Gastroesophageal sphincter (tissue), 4 donors: ENCODE results near the gene TRIM8. TPM values are rescaled to one million over a fixed set of nuclear protein-coding genes. Genes with fewer than 3 reads are reported as not detected.

Source experiments
- ATAC-seq: fragments of 150-250 bp; one replicate; pipeline ENCODE4 v1.9.1; 2016; ENCODE audit warnings: mild to moderate bottlenecking, moderate library complexity
- H3K27ac ChIP-seq, 4 donors: fragments of 200-600 bp; sonication (generic) in 3 of 4; 1 replicate in 3 of 4; 2 replicates in 1 of 4; pipeline ENCODE4 v1.5.1; 2016 to 2019
- H3K27me3 ChIP-seq: fragments of 200-600 bp; sonication (generic); one replicate; pipeline ENCODE4 v1.5.1; 2019
- H3K36me3 ChIP-seq, 2 donors: fragments of 200-600 bp; sonication (generic); one replicate each; pipeline ENCODE4 v1.5.1; 2019; ENCODE audit warnings: control low read depth in 1 of 2
- H3K4me1 ChIP-seq, 3 donors: fragments of 200-600 bp; sonication (generic); 1 replicate in 2 of 3; 2 replicates in 1 of 3; pipeline ENCODE4 v1.5.1; 2016 to 2019; ENCODE audit warnings: control low read depth in 2 of 3
- H3K4me3 ChIP-seq, 2 donors: fragments of 200-600 bp; sonication (generic); one replicate each; pipeline ENCODE4 v1.5.1; 2019; ENCODE audit warnings: mild to moderate bottlenecking in 1 of 2, moderate library complexity in 1 of 2
- H3K9me3 ChIP-seq, 3 donors: fragments of 200-600 bp; sonication (generic); one replicate each; pipeline ENCODE4 v1.5.1; 2017 to 2019; ENCODE audit warnings: control low read depth in 2 of 3
- CTCF ChIP-seq, 4 experiments: fragments of 200-600 bp in 2 of 4; fragments of 450-650 bp in 2 of 4; sonication (generic) in 1 of 4; IDR thresholded peaks; one replicate each; pipeline ENCODE4 v1.5.1; 2017 to 2019; ENCODE audit warnings: antibody characterized with exemption in 4 of 4, mild to moderate bottlenecking in 2 of 4, moderate library complexity in 2 of 4
- EP300 ChIP-seq: sonication (generic); formaldehyde crosslinking; IDR thresholded peaks from one replicate; pipeline ENCODE4 v1.6.1; 2017; ENCODE audit warnings: antibody characterized with exemption, mild to moderate bottlenecking
- POLR2A ChIP-seq, 2 donors: fragments of 450-650 bp; IDR thresholded peaks; one replicate each; pipeline ENCODE4 v1.6.1; 2017; ENCODE audit warnings: antibody characterized with exemption in 2 of 2, mild to moderate bottlenecking in 2 of 2, moderate library complexity in 1 of 2
- POLR2AphosphoS5 ChIP-seq: sonication (generic); formaldehyde crosslinking; IDR thresholded peaks from one replicate; pipeline ENCODE4 v1.6.1; 2017; ENCODE audit warnings: antibody characterized with exemption
- WGBS, 2 donors: methylation state at CpG; one replicate each; pipeline ENCODE4 v1.1.5; 2018; ENCODE audit warnings: low coverage in 1 of 2; 5-methylcytosine and 5-hydroxymethylcytosine counted together
- total RNA-seq, 4 donors: library from RNA; depleted of rRNA; stranded (reverse); fragments of >200 nt; gene quantifications; one replicate each; pipeline ENCODE4 v1.1.0, GENCODE V29; 2016

The TRIM8 gene
- total RNA-seq, 4 donors from 2014 or later, result 96.7 to 171 (median 131) TPM

GRCh38 chr10:102639537-102639936 lies 4.7 kb upstream of the TRIM8 start:
- Histone ChIP-seq H3K36me3 (no peaks in the 10 kb centered on the region), H3K27ac (no peak overlapping the region), H3K4me1 (peaks cover 0 to 17% (median 0%) of the 10 kb centered on the region in 3 donors), H3K9me3 (no peaks in the 10 kb centered on the region), H3K4me3 (no peak overlapping the region), H3K27me3 (no peaks in the 10 kb centered on the region)
- 17 to 44% methylated on average over 2 of the region's 2 CpGs for WGBS, 2 donors
- TF ChIP-seq POLR2A (IDR thresholded peaks at IDR 0.05), result no peak
- TF ChIP-seq POLR2AphosphoS5, result no peak
- ATAC-seq, result no peak

- Histone ChIP-seq H3K9me3 (no peaks in the 10 kb centered on the region), H3K27me3 (no peaks in the 10 kb centered on the region), H3K4me3 (peak overlapping the region; percentile 50 to 69), H3K36me3 (no peaks in the 10 kb centered on the region), H3K4me1 (peaks cover 0 to 17% (median 0%) of the 10 kb centered on the region in 3 donors), H3K27ac (peak overlapping the region; percentile 86 to 99 (median 97))
- WGBS, 2 donors, result 7 to 27% methylated on average over 7 of the region's 7 CpGs
- ATAC-seq, result no peak
- no peak for TF ChIP-seq POLR2AphosphoS5
These were observed 2.9 kb upstream of the TRIM8 start for GRCh38 chr10:102641402-102641801.

- peaks cover 0 to 24% (median 2%) of the 10 kb centered on the region in 3 donors for H3K4me1 ChIP-seq
- no peaks in the 10 kb centered on the region for H3K36me3 ChIP-seq
- no peaks in the 10 kb centered on the region for H3K9me3 ChIP-seq
- TF ChIP-seq POLR2A (IDR thresholded peaks at IDR 0.05), result peak; percentile 89
- TF ChIP-seq EP300, result no peak
- peak; percentile 86 for TF ChIP-seq POLR2AphosphoS5
- TF ChIP-seq CTCF (IDR thresholded peaks at IDR 0.05), result peak in 1 of 4 experiments; percentile 16
- ATAC-seq, result peak; percentile 73
- peak overlapping the region; percentile 97 to 99 (median 98) for H3K27ac ChIP-seq
- 0% methylated on average over 6 to 7 of the region's 77 CpGs for WGBS, 2 donors
- no peaks in the 10 kb centered on the region for H3K27me3 ChIP-seq
- peak overlapping the region; percentile 50 to 69 for H3K4me3 ChIP-seq
These were observed 2.2 kb upstream of the TRIM8 start for GRCh38 chr10:102641880-102642735.

- WGBS, 2 donors, result 0 to 1% methylated on average over 5 to 13 of the region's 45 CpGs
- Histone ChIP-seq H3K4me1 (peaks cover 0 to 31% (median 10%) of the 10 kb centered on the region in 3 donors), H3K4me3 (peak overlapping the region; percentile 50 to 69), H3K9me3 (no peaks in the 10 kb centered on the region), H3K36me3 (no peaks in the 10 kb centered on the region), H3K27me3 (no peaks in the 10 kb centered on the region), H3K27ac (peak overlapping the region; percentile 97 to 99 (median 98))
- ATAC-seq, result peak; percentile 4
- TF ChIP-seq POLR2AphosphoS5 (peak; percentile 51), CTCF (IDR thresholded peaks at IDR 0.05) (no peak), EP300 (no peak), POLR2A (IDR thresholded peaks at IDR 0.05) (peak; percentile 87 to 88)
These were observed 1.4 kb upstream of the TRIM8 start for GRCh38 chr10:102642736-102643335.

GRCh38 chr10:102643336-102644065 lies 778 bp upstream of the TRIM8 start:
- 0% methylated on average over 5 to 15 of the region's 76 CpGs for WGBS, 2 donors
- peaks cover 0 to 38% (median 16%) of the 10 kb centered on the region in 3 donors for H3K4me1 ChIP-seq
- ATAC-seq, result peak; percentile 6
- peak; percentile 77 to 80 for TF ChIP-seq POLR2A (IDR thresholded peaks at IDR 0.05)
- TF ChIP-seq CTCF (IDR thresholded peaks at IDR 0.05), result no peak
- peak; percentile 48 for TF ChIP-seq POLR2AphosphoS5
- TF ChIP-seq EP300, result no peak
- H3K27me3 ChIP-seq, result no peaks in the 10 kb centered on the region
- peak overlapping the region; percentile 50 to 69 for H3K4me3 ChIP-seq
- peak overlapping the region; percentile 97 to 99 (median 98) for H3K27ac ChIP-seq
- no peaks in the 10 kb centered on the region for H3K9me3 ChIP-seq
- peaks cover 0 to 3% of the 10 kb centered on the region in 2 donors for H3K36me3 ChIP-seq
